Measurements from ENCODE around the gene WBP4.

- TF ChIP-seq CTCF (IDR thresholded peaks at IDR 0.05) (no peak), POLR2A (IDR thresholded peaks at IDR 0.05) (no peak), POLR2AphosphoS5 (IDR thresholded peaks at IDR 0.05; ENCODE audit: insufficient read depth in 1 of 2, low read depth in 1 of 2) (no peak)
Measured at GRCh38 chr13:41130356-41130755, 69.0 kb downstream of the WBP4 start.
